Urinary bladder (tissue), 4 donors: ENCODE results near the gene BNC2. TPM values are rescaled to one million over a fixed set of nuclear protein-coding genes. Genes with fewer than 3 reads are reported as not detected.

Experiments used
- DNase-seq: peaks from one replicate; pipeline ENCODE4 v3.0.0-alpha.2; 2015; ENCODE audit errors: extremely low spot score
- H3K27ac ChIP-seq: one replicate; pipeline ENCODE4 v1.5.1; 2013; ENCODE audit warnings: low read depth, mild to moderate bottlenecking, moderate library complexity
- H3K36me3 ChIP-seq: one replicate; pipeline ENCODE4 v1.6.1; 2013; ENCODE audit warnings: mild to moderate bottlenecking, moderate library complexity; ENCODE audit not compliant: insufficient read depth
- H3K4me1 ChIP-seq: one replicate; pipeline ENCODE4 v1.6.1; 2013; ENCODE audit warnings: mild to moderate bottlenecking, moderate library complexity; ENCODE audit not compliant: insufficient read depth
- H3K4me3 ChIP-seq: one replicate; pipeline ENCODE4 v1.5.1; 2013; ENCODE audit warnings: low read depth, low read length
- WGBS: extraction: QIAGEN DNeasy Blood & Tissue Kit; methylation state at CpG from one replicate; pipeline ENCODE4 v1.1.7; 2013; 5-methylcytosine and 5-hydroxymethylcytosine counted together
- polyA plus RNA-seq: library from polyadenylated mRNA; stranded (reverse); fragments of 200-250 nt; gene quantifications from one replicate; pipeline ENCODE4 v1.2.3, GENCODE V29; 2013
- total RNA-seq: library from RNA; depleted of rRNA; stranded (reverse); fragments of >200 nt; gene quantifications from one replicate; pipeline ENCODE4 v1.2.3, GENCODE V29; 2014
- donor health status: healthy with polysubstance abuse.
- donor health status: healthy.

BNC2 gene
- total and polyA plus RNA-seq, 2 donors: 10.7 to 69.5 TPM

- WGBS: 86% methylated on average over 3 of the region's 3 CpGs
- H3K4me1 ChIP-seq: no peaks in the 10 kb centered on the region
- DNase-seq: no peak
- no peak overlapping the region for H3K4me3 ChIP-seq
- no peak overlapping the region for H3K27ac ChIP-seq
- H3K36me3 ChIP-seq: no peaks in the 10 kb centered on the region
Observed at GRCh38 chr9:16405421-16405820, 465.0 kb downstream of the BNC2 start.

- H3K4me3 ChIP-seq: no peak overlapping the region
- 71% methylated on average over 6 of the region's 6 CpGs for WGBS
- no peak for DNase-seq
- H3K27ac ChIP-seq: no peak overlapping the region
- no peaks in the 10 kb centered on the region for H3K4me1 ChIP-seq
- H3K36me3 ChIP-seq: no peaks in the 10 kb centered on the region
Observed at GRCh38 chr9:16401701-16402100, 468.8 kb downstream of the BNC2 start.

- no peak for DNase-seq
- no peaks in the 10 kb centered on the region for H3K36me3 ChIP-seq
- no peak overlapping the region for H3K27ac ChIP-seq
- H3K4me1 ChIP-seq: no peaks in the 10 kb centered on the region
- WGBS: 95% methylated on average over 3 of the region's 3 CpGs
- no peak overlapping the region for H3K4me3 ChIP-seq
Observed at GRCh38 chr9:16398691-16399090, 471.8 kb downstream of the BNC2 start.

GRCh38 chr9:16396389-16396788 lies 474.1 kb downstream of the BNC2 start:
- H3K36me3 ChIP-seq: no peaks in the 10 kb centered on the region
- WGBS: 94% methylated on average over 4 of the region's 4 CpGs
- H3K27ac ChIP-seq: no peak overlapping the region
- no peaks in the 10 kb centered on the region for H3K4me1 ChIP-seq
- DNase-seq: no peak
- H3K4me3 ChIP-seq: no peak overlapping the region

GRCh38 chr9:16391369-16391768 lies 479.1 kb downstream of the BNC2 start:
- H3K36me3 ChIP-seq: no peaks in the 10 kb centered on the region
- no peak overlapping the region for H3K4me3 ChIP-seq
- WGBS: 73% methylated on average over 2 of the region's 2 CpGs
- H3K4me1 ChIP-seq: no peaks in the 10 kb centered on the region
- no peak overlapping the region for H3K27ac ChIP-seq
- DNase-seq: no peak

GRCh38 chr9:16387382-16387781 lies 483.1 kb downstream of the BNC2 start:
- Histone ChIP-seq H3K4me3 (no peak overlapping the region), H3K27ac (no peak overlapping the region), H3K4me1 (no peaks in the 10 kb centered on the region), H3K36me3 (no peaks in the 10 kb centered on the region)
- no peak for DNase-seq
- 93% methylated on average over 2 of the region's 2 CpGs for WGBS

- 72% methylated on average over 2 of the region's 2 CpGs for WGBS
- Histone ChIP-seq H3K4me1 (no peaks in the 10 kb centered on the region), H3K36me3 (no peaks in the 10 kb centered on the region), H3K27ac (no peak overlapping the region), H3K4me3 (no peak overlapping the region)
- no peak for DNase-seq
Observed at GRCh38 chr9:16386827-16387077, 483.7 kb downstream of the BNC2 start.

- WGBS: 79% methylated on average over 6 of the region's 6 CpGs
- DNase-seq: no peak
- Histone ChIP-seq H3K27ac (no peak overlapping the region), H3K4me1 (no peaks in the 10 kb centered on the region), H3K4me3 (no peak overlapping the region), H3K36me3 (no peaks in the 10 kb centered on the region)
Observed at GRCh38 chr9:16386007-16386826, 484.3 kb downstream of the BNC2 start.

GRCh38 chr9:16385590-16385989 lies 484.9 kb downstream of the BNC2 start:
- no peaks in the 10 kb centered on the region for H3K36me3 ChIP-seq
- no peak overlapping the region for H3K4me3 ChIP-seq
- no peaks in the 10 kb centered on the region for H3K4me1 ChIP-seq
- DNase-seq: no peak
- H3K27ac ChIP-seq: no peak overlapping the region

- H3K36me3 ChIP-seq: no peaks in the 10 kb centered on the region
- no peak for DNase-seq
- 82% methylated on average over 6 of the region's 6 CpGs for WGBS
- H3K4me3 ChIP-seq: no peak overlapping the region
- H3K27ac ChIP-seq: no peak overlapping the region
- no peaks in the 10 kb centered on the region for H3K4me1 ChIP-seq
Observed at GRCh38 chr9:16384993-16385392, 485.5 kb downstream of the BNC2 start.

- WGBS: 92% methylated on average over 4 of the region's 4 CpGs
- no peak for DNase-seq
- Histone ChIP-seq H3K36me3 (no peaks in the 10 kb centered on the region), H3K27ac (no peak overlapping the region), H3K4me3 (no peak overlapping the region), H3K4me1 (no peaks in the 10 kb centered on the region)
Observed at GRCh38 chr9:16377311-16377710, 493.2 kb downstream of the BNC2 start.

- H3K4me3 ChIP-seq: no peak overlapping the region
- no peaks in the 10 kb centered on the region for H3K36me3 ChIP-seq
- no peaks in the 10 kb centered on the region for H3K4me1 ChIP-seq
- H3K27ac ChIP-seq: no peak overlapping the region
- no peak for DNase-seq
- 87% methylated on average over 4 of the region's 4 CpGs for WGBS
Observed at GRCh38 chr9:16371306-16371705, 499.2 kb downstream of the BNC2 start.

- DNase-seq: no peak
- H3K4me3 ChIP-seq: no peak overlapping the region
- H3K4me1 ChIP-seq: no peaks in the 10 kb centered on the region
- H3K27ac ChIP-seq: no peak overlapping the region
- no peaks in the 10 kb centered on the region for H3K36me3 ChIP-seq
- 97% methylated on average over 13 of the region's 13 CpGs for WGBS
Observed at GRCh38 chr9:16370647-16371046, 499.8 kb downstream of the BNC2 start.

- 95% methylated on average over 4 of the region's 4 CpGs for WGBS
- DNase-seq: no peak
- Histone ChIP-seq H3K27ac (no peak overlapping the region), H3K4me3 (no peak overlapping the region), H3K36me3 (no peaks in the 10 kb centered on the region), H3K4me1 (no peaks in the 10 kb centered on the region)
Observed at GRCh38 chr9:16369427-16369826, 501.0 kb downstream of the BNC2 start.
